HEK293 (cell line): ENCODE results near the gene ZNF688.

Source experiments
- BCL11A ChIP-seq: fragments of 450-650 bp; formaldehyde crosslinking; IDR thresholded peaks from 2 replicates; pipeline ENCODE4 v1.5.1; 2016; ENCODE audit warnings: low read depth, missing biosample characterization, missing genetic modification characterization
- GLIS1 ChIP-seq: fragments of 450-650 bp; formaldehyde crosslinking; IDR thresholded peaks from 2 replicates; pipeline ENCODE4 v1.5.1; 2016; ENCODE audit warnings: missing biosample characterization, missing genetic modification characterization
- HOXC10 ChIP-seq: sonication (generic); formaldehyde crosslinking; IDR thresholded peaks from 2 replicates; pipeline ENCODE4 v1.8.1; 2023; ENCODE audit warnings: mild to moderate bottlenecking, missing genetic modification reagents
- KLF9 ChIP-seq: fragments of 450-650 bp; formaldehyde crosslinking; IDR thresholded peaks from 2 replicates; pipeline ENCODE4 v1.5.1; 2016; ENCODE audit warnings: missing biosample characterization, missing genetic modification characterization, low read depth
- PRDM1 ChIP-seq: fragments of 450-650 bp; formaldehyde crosslinking; IDR thresholded peaks from 2 replicates; pipeline ENCODE4; 2016; ENCODE audit warnings: missing biosample characterization, missing genetic modification characterization
- PRDM2 ChIP-seq: fragments of 450-650 bp; formaldehyde crosslinking; IDR thresholded peaks from 2 replicates; pipeline ENCODE4 v1.5.1; 2016; ENCODE audit warnings: missing biosample characterization, missing genetic modification characterization, borderline replicate concordance
- SP7 ChIP-seq: fragments of 450-650 bp; formaldehyde crosslinking; IDR thresholded peaks from 2 replicates; pipeline ENCODE4 v1.5.1; 2016; ENCODE audit warnings: missing biosample characterization, missing genetic modification characterization
- ZBTB48 ChIP-seq: fragments of 450-650 bp; formaldehyde crosslinking; IDR thresholded peaks from 2 replicates; pipeline ENCODE4 v1.5.1; 2016; ENCODE audit warnings: missing biosample characterization, missing genetic modification characterization
- ZBTB7A ChIP-seq: fragments of 450-650 bp; formaldehyde crosslinking; IDR thresholded peaks from 2 replicates; pipeline ENCODE4 v1.5.1; 2016; ENCODE audit warnings: low read depth, missing biosample characterization, missing genetic modification characterization
- ZFHX2 ChIP-seq: fragments of 450-650 bp; formaldehyde crosslinking; conservative IDR thresholded peaks from 2 replicates; pipeline ENCODE4 v1.5.1; 2016; ENCODE audit warnings: missing biosample characterization, missing genetic modification characterization
- ZNF121 ChIP-seq: fragments of 450-650 bp; formaldehyde crosslinking; IDR thresholded peaks from 2 replicates; pipeline ENCODE4 v1.5.1; 2016; ENCODE audit warnings: missing biosample characterization, missing genetic modification characterization
- ZNF132 ChIP-seq: fragments of 450-650 bp; formaldehyde crosslinking; IDR thresholded peaks from 2 replicates; pipeline ENCODE4 v1.5.1; 2017; ENCODE audit warnings: missing biosample characterization, missing genetic modification characterization, borderline replicate concordance
- ZNF292 ChIP-seq: fragments of 450-650 bp; formaldehyde crosslinking; IDR thresholded peaks from 2 replicates; pipeline ENCODE4 v1.5.1; 2016; ENCODE audit warnings: low read depth, missing biosample characterization, missing genetic modification characterization, borderline replicate concordance
- ZNF324 ChIP-seq: fragments of 450-650 bp; formaldehyde crosslinking; IDR thresholded peaks from 2 replicates; pipeline ENCODE4 v1.5.1; 2016; ENCODE audit warnings: missing biosample characterization, missing genetic modification characterization
- ZNF521 ChIP-seq: fragments of 450-650 bp; formaldehyde crosslinking; IDR thresholded peaks from 2 replicates; pipeline ENCODE4 v1.5.1; 2017; ENCODE audit warnings: missing biosample characterization, mild to moderate bottlenecking, missing genetic modification characterization
- ZNF654 ChIP-seq: fragments of 450-650 bp; formaldehyde crosslinking; IDR thresholded peaks from 2 replicates; pipeline ENCODE4 v1.5.1; 2016; ENCODE audit warnings: low read depth, missing biosample characterization, missing genetic modification characterization
- ZNF670 ChIP-seq: fragments of 450-650 bp; formaldehyde crosslinking; IDR thresholded peaks from 2 replicates; pipeline ENCODE4 v1.5.1; 2016; ENCODE audit warnings: missing biosample characterization, missing genetic modification characterization, low read depth
- ZNF701 ChIP-seq: fragments of 450-650 bp; formaldehyde crosslinking; IDR thresholded peaks from 2 replicates; pipeline ENCODE4 v1.5.1; 2016; ENCODE audit warnings: missing biosample characterization, missing genetic modification characterization
- ZNF76 ChIP-seq: fragments of 450-650 bp; formaldehyde crosslinking; IDR thresholded peaks from 2 replicates; pipeline ENCODE4; 2016; ENCODE audit warnings: low read depth, missing biosample characterization, missing genetic modification characterization, borderline replicate concordance
- ZSCAN16 ChIP-seq: fragments of 450-650 bp; formaldehyde crosslinking; IDR thresholded peaks from 2 replicates; pipeline ENCODE4 v1.5.1; 2016; ENCODE audit warnings: missing biosample characterization, missing genetic modification characterization
- ZSCAN23 ChIP-seq: fragments of 450-650 bp; formaldehyde crosslinking; IDR thresholded peaks from 2 replicates; pipeline ENCODE4 v1.5.1; 2016; ENCODE audit warnings: missing biosample characterization, missing genetic modification characterization
- TF ChIP-seq, protein P1 (sequence below): fragments of 450-650 bp; formaldehyde crosslinking; IDR thresholded peaks from 2 replicates; pipeline ENCODE4 v1.5.1; 2017; ENCODE audit warnings: missing biosample characterization, missing genetic modification characterization
- TF ChIP-seq, protein P2 (sequence below): fragments of 450-650 bp; formaldehyde crosslinking; IDR thresholded peaks from 2 replicates; pipeline ENCODE4 v1.5.1; 2017; ENCODE audit warnings: missing biosample characterization, missing genetic modification characterization
- TF ChIP-seq, protein P3 (sequence below): fragments of 450-650 bp; formaldehyde crosslinking; IDR thresholded peaks from 2 replicates; pipeline ENCODE4 v1.5.1; 2016; ENCODE audit warnings: missing biosample characterization, missing genetic modification characterization, low read depth
- TF ChIP-seq, protein P4 (sequence below): fragments of 450-650 bp; formaldehyde crosslinking; IDR thresholded peaks from 2 replicates; pipeline ENCODE4 v1.5.1; 2016; ENCODE audit warnings: missing biosample characterization, missing genetic modification characterization

Gene ZNF688

DNA sequence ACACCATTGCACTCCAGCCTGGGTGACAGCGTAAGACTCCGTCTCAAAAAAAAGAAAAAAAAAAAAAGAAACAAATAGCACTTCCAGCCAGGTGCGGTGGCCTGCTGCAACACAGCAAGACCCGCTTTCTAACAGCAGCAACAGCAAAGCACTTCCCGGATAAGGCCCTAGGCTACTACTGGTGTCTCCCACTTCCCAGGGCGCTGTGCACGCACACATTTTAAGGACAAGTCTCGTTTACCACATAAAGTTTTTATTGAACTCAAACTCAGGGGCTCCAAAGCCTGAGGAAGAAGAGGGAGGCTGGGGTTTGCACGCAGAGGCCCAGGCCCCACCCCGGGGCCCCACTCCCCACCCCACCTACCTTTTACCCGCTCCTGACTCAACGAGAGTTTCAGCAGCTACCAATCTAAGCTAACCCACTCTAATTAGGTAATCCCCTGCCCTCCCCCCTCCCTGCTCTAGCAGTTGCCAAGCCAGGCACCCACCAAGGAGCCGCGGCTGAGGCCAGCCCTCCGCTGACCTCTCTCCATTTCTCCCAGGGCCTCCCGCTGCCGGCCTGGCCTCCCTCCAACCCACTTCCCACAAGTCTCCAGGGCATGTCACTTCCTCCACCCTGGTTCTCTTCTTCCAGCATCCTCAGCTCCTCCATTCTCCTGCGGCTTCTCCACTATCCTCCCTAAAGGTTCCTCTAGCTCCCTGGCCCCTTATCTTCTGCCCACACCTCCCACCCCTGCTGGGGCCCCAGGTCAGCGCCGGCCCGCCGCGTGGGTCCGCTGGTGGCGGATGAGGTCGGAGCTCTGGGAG is 47.5 kb downstream of the ZNF688 start (continued):
- TF ChIP-seq SP7 (tag by site-specific recombination) (0 out of 2 replicates have a peak, but pooled peaks have one; percentile 29), GLIS1 (tag by site-specific recombination) (peak; percentile 35; the same call in 1 of the 2 replicates), ZNF76 (tag by site-specific recombination) (peak; percentile 87), HOXC10 (no peak), PRDM2 (no peak), ZNF132 (tag by site-specific recombination) (no peak), PRDM1 (tag by site-specific recombination) (no peak), ZNF701 (tag by site-specific recombination) (no peak), ZSCAN16 (tag by site-specific recombination) (no peak), ZSCAN23 (tag by site-specific recombination) (no peak), ZBTB7A (tag by site-specific recombination) (no peak), ZNF521 (tag by site-specific recombination) (no peak), BCL11A (tag by site-specific recombination) (no peak), ZNF654 (no peak), ZBTB48 (tag by site-specific recombination) (no peak), ZNF121 (tag by site-specific recombination) (no peak), ZFHX2 (peak; percentile 86), ZNF670 (tag by site-specific recombination) (no peak), KLF9 (tag by site-specific recombination) (no peak), ZNF292 (no peak), ZNF324 (tag by site-specific recombination) (no peak)
- TF ChIP-seq, protein P1, sequence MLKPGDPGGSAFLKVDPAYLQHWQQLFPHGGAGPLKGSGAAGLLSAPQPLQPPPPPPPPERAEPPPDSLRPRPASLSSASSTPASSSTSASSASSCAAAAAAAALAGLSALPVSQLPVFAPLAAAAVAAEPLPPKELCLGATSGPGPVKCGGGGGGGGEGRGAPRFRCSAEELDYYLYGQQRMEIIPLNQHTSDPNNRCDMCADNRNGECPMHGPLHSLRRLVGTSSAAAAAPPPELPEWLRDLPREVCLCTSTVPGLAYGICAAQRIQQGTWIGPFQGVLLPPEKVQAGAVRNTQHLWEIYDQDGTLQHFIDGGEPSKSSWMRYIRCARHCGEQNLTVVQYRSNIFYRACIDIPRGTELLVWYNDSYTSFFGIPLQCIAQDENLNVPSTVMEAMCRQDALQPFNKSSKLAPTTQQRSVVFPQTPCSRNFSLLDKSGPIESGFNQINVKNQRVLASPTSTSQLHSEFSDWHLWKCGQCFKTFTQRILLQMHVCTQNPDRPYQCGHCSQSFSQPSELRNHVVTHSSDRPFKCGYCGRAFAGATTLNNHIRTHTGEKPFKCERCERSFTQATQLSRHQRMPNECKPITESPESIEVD (tag by site-specific recombination), result no peak
- TF ChIP-seq, protein P2, sequence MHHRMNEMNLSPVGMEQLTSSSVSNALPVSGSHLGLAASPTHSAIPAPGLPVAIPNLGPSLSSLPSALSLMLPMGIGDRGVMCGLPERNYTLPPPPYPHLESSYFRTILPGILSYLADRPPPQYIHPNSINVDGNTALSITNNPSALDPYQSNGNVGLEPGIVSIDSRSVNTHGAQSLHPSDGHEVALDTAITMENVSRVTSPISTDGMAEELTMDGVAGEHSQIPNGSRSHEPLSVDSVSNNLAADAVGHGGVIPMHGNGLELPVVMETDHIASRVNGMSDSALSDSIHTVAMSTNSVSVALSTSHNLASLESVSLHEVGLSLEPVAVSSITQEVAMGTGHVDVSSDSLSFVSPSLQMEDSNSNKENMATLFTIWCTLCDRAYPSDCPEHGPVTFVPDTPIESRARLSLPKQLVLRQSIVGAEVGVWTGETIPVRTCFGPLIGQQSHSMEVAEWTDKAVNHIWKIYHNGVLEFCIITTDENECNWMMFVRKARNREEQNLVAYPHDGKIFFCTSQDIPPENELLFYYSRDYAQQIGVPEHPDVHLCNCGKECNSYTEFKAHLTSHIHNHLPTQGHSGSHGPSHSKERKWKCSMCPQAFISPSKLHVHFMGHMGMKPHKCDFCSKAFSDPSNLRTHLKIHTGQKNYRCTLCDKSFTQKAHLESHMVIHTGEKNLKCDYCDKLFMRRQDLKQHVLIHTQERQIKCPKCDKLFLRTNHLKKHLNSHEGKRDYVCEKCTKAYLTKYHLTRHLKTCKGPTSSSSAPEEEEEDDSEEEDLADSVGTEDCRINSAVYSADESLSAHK (tag by site-specific recombination), result 0 out of 2 replicates have a peak, but pooled peaks have one; percentile 20
- TF ChIP-seq, protein P3, sequence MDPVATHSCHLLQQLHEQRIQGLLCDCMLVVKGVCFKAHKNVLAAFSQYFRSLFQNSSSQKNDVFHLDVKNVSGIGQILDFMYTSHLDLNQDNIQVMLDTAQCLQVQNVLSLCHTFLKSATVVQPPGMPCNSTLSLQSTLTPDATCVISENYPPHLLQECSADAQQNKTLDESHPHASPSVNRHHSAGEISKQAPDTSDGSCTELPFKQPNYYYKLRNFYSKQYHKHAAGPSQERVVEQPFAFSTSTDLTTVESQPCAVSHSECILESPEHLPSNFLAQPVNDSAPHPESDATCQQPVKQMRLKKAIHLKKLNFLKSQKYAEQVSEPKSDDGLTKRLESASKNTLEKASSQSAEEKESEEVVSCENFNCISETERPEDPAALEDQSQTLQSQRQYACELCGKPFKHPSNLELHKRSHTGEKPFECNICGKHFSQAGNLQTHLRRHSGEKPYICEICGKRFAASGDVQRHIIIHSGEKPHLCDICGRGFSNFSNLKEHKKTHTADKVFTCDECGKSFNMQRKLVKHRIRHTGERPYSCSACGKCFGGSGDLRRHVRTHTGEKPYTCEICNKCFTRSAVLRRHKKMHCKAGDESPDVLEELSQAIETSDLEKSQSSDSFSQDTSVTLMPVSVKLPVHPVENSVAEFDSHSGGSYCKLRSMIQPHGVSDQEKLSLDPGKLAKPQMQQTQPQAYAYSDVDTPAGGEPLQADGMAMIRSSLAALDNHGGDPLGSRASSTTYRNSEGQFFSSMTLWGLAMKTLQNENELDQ (tag by site-specific recombination), result no peak
- TF ChIP-seq, protein P4, sequence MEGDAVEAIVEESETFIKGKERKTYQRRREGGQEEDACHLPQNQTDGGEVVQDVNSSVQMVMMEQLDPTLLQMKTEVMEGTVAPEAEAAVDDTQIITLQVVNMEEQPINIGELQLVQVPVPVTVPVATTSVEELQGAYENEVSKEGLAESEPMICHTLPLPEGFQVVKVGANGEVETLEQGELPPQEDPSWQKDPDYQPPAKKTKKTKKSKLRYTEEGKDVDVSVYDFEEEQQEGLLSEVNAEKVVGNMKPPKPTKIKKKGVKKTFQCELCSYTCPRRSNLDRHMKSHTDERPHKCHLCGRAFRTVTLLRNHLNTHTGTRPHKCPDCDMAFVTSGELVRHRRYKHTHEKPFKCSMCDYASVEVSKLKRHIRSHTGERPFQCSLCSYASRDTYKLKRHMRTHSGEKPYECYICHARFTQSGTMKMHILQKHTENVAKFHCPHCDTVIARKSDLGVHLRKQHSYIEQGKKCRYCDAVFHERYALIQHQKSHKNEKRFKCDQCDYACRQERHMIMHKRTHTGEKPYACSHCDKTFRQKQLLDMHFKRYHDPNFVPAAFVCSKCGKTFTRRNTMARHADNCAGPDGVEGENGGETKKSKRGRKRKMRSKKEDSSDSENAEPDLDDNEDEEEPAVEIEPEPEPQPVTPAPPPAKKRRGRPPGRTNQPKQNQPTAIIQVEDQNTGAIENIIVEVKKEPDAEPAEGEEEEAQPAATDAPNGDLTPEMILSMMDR (tag by site-specific recombination), result no peak
